OCI-LY7 (cell line): ENCODE measurements around the gene FHIT. TPM values are rescaled to one million over a fixed set of nuclear protein-coding genes. Genes with fewer than 3 reads are reported as not detected.

Source experiments
- BruUV-seq: library from RNA; stranded (reverse); fragments of 400-500 nt; replicated peaks from 2 replicates; lab custom pipeline; 2021; lab: Mats Ljungman, UMichigan
- CTCF ChIA-PET: fragments of 300-600 bp; sonication (Branson Sonifier 250); formaldehyde crosslinking; loops from one replicate; lab custom pipeline; 2022; ENCODE audit warnings: antibody characterized with exemption; ENCODE audit not compliant: unreplicated experiment; lab: Charles Lee
- POLR2A ChIA-PET: fragments of 300-600 bp; sonication (Branson Sonifier 250); formaldehyde crosslinking; loops from one replicate; lab custom pipeline; 2022; ENCODE audit warnings: antibody characterized with exemption; lab: Charles Lee
- DNase-seq: peaks from one replicate; pipeline ENCODE4 v3.0.0-alpha.2; 2015; ENCODE audit warnings: low spot score
- H2AFZ ChIP-seq: fragments of 200-600 bp; sonication (generic), shearing (Covaris generic); 2 replicates; pipeline ENCODE4 v1.6.1; 2014; ENCODE audit warnings: mild to moderate bottlenecking, antibody characterized with exemption, low read length, moderate library complexity
- H3K27ac ChIP-seq: fragments of 200-600 bp; sonication (generic); 2 replicates; pipeline ENCODE4 v1.5.1; 2014; ENCODE audit warnings: mixed run types, low read depth, mild to moderate bottlenecking, moderate library complexity, low read length, inconsistent platforms; ENCODE audit not compliant: poor library complexity, severe bottlenecking
- H3K36me3 ChIP-seq: fragments of 200-600 bp; sonication (generic); 2 replicates; pipeline ENCODE4 v1.6.1; 2014; ENCODE audit warnings: mild to moderate bottlenecking, antibody characterized with exemption, low read length, moderate library complexity, mixed read lengths; ENCODE audit not compliant: insufficient read depth
- H3K4me1 ChIP-seq: fragments of 200-600 bp; sonication (generic); 2 replicates; pipeline ENCODE4 v1.5.1; 2014; ENCODE audit warnings: mild to moderate bottlenecking, low read length; ENCODE audit not compliant: insufficient read depth, poor library complexity, severe bottlenecking
- H3K4me2 ChIP-seq: fragments of 200-600 bp; sonication (generic); 2 replicates; pipeline ENCODE4 v1.6.1; 2014; ENCODE audit warnings: mild to moderate bottlenecking, low read length
- H3K4me3 ChIP-seq: fragments of 200-600 bp; sonication (generic); 2 replicates; pipeline ENCODE4 v1.5.1; 2014; ENCODE audit warnings: mild to moderate bottlenecking, low read depth, low read length; ENCODE audit not compliant: poor library complexity, severe bottlenecking
- H3K79me2 ChIP-seq: fragments of 200-600 bp; sonication (generic); 2 replicates; pipeline ENCODE4 v1.6.1; 2016; ENCODE audit warnings: low read depth, mild to moderate bottlenecking, low read length, moderate library complexity, mixed read lengths; ENCODE audit not compliant: insufficient read depth
- H3K9me2 ChIP-seq: fragments of 200-600 bp; sonication (generic); 2 replicates; pipeline ENCODE4 v1.6.1; 2016; ENCODE audit warnings: mild to moderate bottlenecking, low read length, mixed read lengths; ENCODE audit not compliant: insufficient read depth
- H3K9me3 ChIP-seq: fragments of 200-600 bp; sonication (generic); 2 replicates; pipeline ENCODE4 v1.6.1; 2014; ENCODE audit warnings: mild to moderate bottlenecking, mixed run types, low read length, mixed read lengths
- H4K20me1 ChIP-seq: fragments of 200-600 bp; sonication (generic); 2 replicates; pipeline ENCODE4 v1.6.1; 2014; ENCODE audit warnings: mild to moderate bottlenecking, antibody characterized with exemption, low read length, moderate library complexity, mixed read lengths; ENCODE audit not compliant: insufficient read depth
- CTCF ChIP-seq: fragments of 200-600 bp; sonication (generic); conservative IDR thresholded peaks from 2 replicates; pipeline ENCODE4 v1.5.1; 2014; ENCODE audit warnings: mild to moderate bottlenecking, antibody characterized with exemption, low read length, moderate library complexity, mixed read lengths
- EZH2phosphoT487 ChIP-seq: fragments of 200-600 bp; sonication (generic); IDR thresholded peaks from 2 replicates; pipeline ENCODE4 v1.6.1; 2018; ENCODE audit warnings: low read depth, borderline replicate concordance, mild to moderate bottlenecking, mixed run types, antibody characterized with exemption, low read length, moderate library complexity, mixed read lengths
- intact Hi-C: fragments of 100-400 bp; cut with micrococcal nuclease; formaldehyde crosslinking; loops from one replicate; pipeline ENCODE4 v1.10.0; 2022; ENCODE audit not compliant: unreplicated experiment
- total RNA-seq, 2 experiments: library from RNA; depleted of rRNA in 1 of 2; stranded (reverse); fragments of >200 nt in 1 of 2; shearing (Covaris generic) in 1 of 2; gene quantifications; 2 replicates each; pipeline ENCODE4 v1.2.3, GENCODE V29; 2014 to 2022

The FHIT gene
- total RNA-seq, 2 experiments from 2014 or later = 5.0 to 10.9 TPM

DNA sequence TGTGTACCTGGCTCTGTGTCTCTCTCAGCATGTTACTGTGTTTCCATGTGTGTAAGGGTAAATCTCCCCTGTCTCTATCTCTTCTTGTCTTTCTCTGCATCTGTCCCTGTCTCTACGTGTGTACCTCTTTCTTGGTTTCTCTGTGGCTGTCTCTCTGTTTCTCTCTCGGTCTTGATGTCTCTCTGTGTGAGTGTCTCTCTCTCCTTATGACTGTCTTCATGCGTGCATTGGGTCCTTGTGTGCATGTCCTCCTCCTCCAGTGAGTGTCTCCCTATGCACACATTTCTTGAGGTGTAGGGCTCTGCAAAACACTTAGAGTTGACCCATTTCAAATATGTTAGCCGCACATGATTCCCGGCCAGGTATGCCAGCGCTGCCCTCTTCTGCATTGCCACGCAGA lies 1298.1 kb downstream of the FHIT start:
- no peak overlapping the region for H3K4me2 ChIP-seq
- DNase-seq = no peak
- no peaks in the 10 kb centered on the region for H3K4me1 ChIP-seq
- no peaks in the 10 kb centered on the region for H4K20me1 ChIP-seq
- H3K79me2 ChIP-seq = no peaks in the 10 kb centered on the region
- BruUV-seq = no TSS peak
- ChIA-PET CTCF (no interaction called here), POLR2A (no interaction called here)
- no peak overlapping the region for H3K4me3 ChIP-seq
- no peak overlapping the region for H3K27ac ChIP-seq
- intact Hi-C loops = no loop called here
- H3K36me3 ChIP-seq = no peaks in the 10 kb centered on the region
- TF ChIP-seq EZH2phosphoT487 (no peak), CTCF (no peak)
- no peak overlapping the region for H2AFZ ChIP-seq
- H3K9me2 ChIP-seq = no peaks in the 10 kb centered on the region
- H3K9me3 ChIP-seq = no peaks in the 10 kb centered on the region

GRCh38 chr3:59949311-59949710 lies 1301.9 kb downstream of the FHIT start:
- Histone ChIP-seq H3K36me3 (no peaks in the 10 kb centered on the region), H3K79me2 (no peaks in the 10 kb centered on the region), H3K27ac (no peak overlapping the region), H3K4me1 (no peaks in the 10 kb centered on the region), H4K20me1 (no peaks in the 10 kb centered on the region), H3K9me2 (no peaks in the 10 kb centered on the region), H2AFZ (no peak overlapping the region), H3K9me3 (no peaks in the 10 kb centered on the region), H3K4me3 (no peak overlapping the region), H3K4me2 (no peak overlapping the region)
- TF ChIP-seq EZH2phosphoT487 = no peak
- no peak for TF ChIP-seq CTCF
- no TSS peak for BruUV-seq
- no peak for DNase-seq
- CTCF ChIA-PET = no interaction called here
- intact Hi-C loops = no loop called here
- POLR2A ChIA-PET = no interaction called here

GRCh38 chr3:59946401-59946800 lies 1304.9 kb downstream of the FHIT start:
- intact Hi-C loops = no loop called here
- Histone ChIP-seq H3K4me3 (no peak overlapping the region), H3K9me3 (no peaks in the 10 kb centered on the region), H3K27ac (no peak overlapping the region), H4K20me1 (no peaks in the 10 kb centered on the region), H3K4me1 (no peaks in the 10 kb centered on the region), H3K79me2 (no peaks in the 10 kb centered on the region), H2AFZ (no peak overlapping the region), H3K4me2 (no peak overlapping the region), H3K36me3 (no peaks in the 10 kb centered on the region), H3K9me2 (no peaks in the 10 kb centered on the region)
- TF ChIP-seq EZH2phosphoT487 (no peak), CTCF (no peak)
- BruUV-seq = no TSS peak
- ChIA-PET CTCF (no interaction called here), POLR2A (no interaction called here)
- DNase-seq = no peak
